Measurements from ENCODE around the gene HSPB2. TPM values are rescaled to one million over a fixed set of nuclear protein-coding genes. Genes with fewer than 3 reads are reported as not detected.
A peak's percentile ranks its signal among the peaks of the same experiment; 100 is the strongest.

HSPB2 gene
- total RNA-seq, 1 experiment from 2014 or later = 0.28 TPM

DNA sequence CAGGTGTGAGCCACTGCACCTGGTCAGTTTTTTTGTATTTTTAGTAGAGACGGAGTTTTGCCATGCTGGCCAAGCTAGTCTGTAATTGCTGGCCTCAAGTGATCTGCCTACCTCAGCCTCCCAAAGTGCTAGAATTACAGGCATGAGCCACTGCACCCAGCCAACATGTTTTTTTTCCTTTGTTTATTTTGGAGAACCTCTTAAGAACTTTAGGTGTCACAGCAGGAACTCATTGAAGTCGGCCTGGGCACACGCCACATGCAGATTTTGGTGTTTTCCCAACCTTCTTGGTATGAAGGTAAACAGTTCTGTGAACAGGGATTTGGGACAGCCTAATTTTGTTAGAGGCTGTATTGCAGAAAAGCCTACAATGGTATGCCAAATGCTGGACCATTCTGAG lies 34.0 kb downstream of the HSPB2 start:
- Histone ChIP-seq H4K20me1 (ENCODE audit: insufficient read depth) (no peaks in the 10 kb centered on the region), H3K36me3 (ENCODE audit: low read depth) (no peaks in the 10 kb centered on the region), H3K9me3 (ENCODE audit: insufficient read depth, low read depth) (no peaks in the 10 kb centered on the region), H3K27ac (no peak overlapping the region), H2AFZ (no peak overlapping the region), H3K79me2 (ENCODE audit: low read depth) (no peaks in the 10 kb centered on the region), H3K4me3 (no peak overlapping the region), H3K9me2 (ENCODE audit: insufficient read depth) (no peaks in the 10 kb centered on the region), H3K27me3 (ENCODE audit: insufficient read depth, low read depth) (no peaks in the 10 kb centered on the region), H3K4me1 (replicated peaks; ENCODE audit: insufficient read depth) (peaks cover 14% of the 10 kb centered on the region; the same call in 1 of the 2 replicates), H3F3A (ENCODE audit: insufficient read depth, low read depth) (0 out of 2 replicates have a peak, but pooled peaks cover 12% of the 10 kb centered on the region), H3K4me2 (no peak overlapping the region)
- no TSS peak for BruUV-seq (replicated peaks)
- POLR2A ChIA-PET (ENCODE audit: unreplicated experiment) = interaction anchor here (0.6 kb wide), 1 partner anchor 102 kb away, joined by 16 read pairs; no protein-coding TSS in a partner anchor
- TF ChIP-seq, protein P1, sequence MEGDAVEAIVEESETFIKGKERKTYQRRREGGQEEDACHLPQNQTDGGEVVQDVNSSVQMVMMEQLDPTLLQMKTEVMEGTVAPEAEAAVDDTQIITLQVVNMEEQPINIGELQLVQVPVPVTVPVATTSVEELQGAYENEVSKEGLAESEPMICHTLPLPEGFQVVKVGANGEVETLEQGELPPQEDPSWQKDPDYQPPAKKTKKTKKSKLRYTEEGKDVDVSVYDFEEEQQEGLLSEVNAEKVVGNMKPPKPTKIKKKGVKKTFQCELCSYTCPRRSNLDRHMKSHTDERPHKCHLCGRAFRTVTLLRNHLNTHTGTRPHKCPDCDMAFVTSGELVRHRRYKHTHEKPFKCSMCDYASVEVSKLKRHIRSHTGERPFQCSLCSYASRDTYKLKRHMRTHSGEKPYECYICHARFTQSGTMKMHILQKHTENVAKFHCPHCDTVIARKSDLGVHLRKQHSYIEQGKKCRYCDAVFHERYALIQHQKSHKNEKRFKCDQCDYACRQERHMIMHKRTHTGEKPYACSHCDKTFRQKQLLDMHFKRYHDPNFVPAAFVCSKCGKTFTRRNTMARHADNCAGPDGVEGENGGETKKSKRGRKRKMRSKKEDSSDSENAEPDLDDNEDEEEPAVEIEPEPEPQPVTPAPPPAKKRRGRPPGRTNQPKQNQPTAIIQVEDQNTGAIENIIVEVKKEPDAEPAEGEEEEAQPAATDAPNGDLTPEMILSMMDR (conservative IDR thresholded peaks at IDR 0.05) = no peak
- TF ChIP-seq EZH2 (IDR thresholded peaks at IDR 0.05; ENCODE audit: low read depth) = no peak
- no peak for DNase-seq
- CTCF ChIA-PET = no interaction called here
- intact Hi-C loops (cut with micrococcal nuclease; ENCODE audit: unreplicated experiment) = no loop called here

DNA sequence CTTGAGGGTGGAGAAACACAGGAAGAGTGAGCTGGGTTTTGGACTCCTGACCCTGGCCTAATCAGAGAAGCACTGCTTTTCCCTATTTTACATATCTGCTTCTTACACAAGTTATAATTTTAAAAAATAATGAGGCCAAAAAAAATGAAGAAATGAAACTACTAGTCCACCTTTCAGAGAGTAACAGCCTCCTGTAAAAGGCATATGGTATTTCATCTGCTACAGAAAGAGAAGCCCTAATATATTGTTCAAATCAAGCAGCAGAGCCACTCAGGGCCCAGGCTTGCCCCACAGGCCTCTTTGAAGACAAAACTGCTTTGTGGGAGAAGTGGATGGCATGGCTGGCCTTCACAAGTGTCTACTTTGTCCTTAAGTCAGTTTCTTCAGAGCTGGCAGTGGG lies 34.6 kb downstream of the HSPB2 start:
- H3K4me1 ChIP-seq (replicated peaks; ENCODE audit: insufficient read depth) = peaks cover 14% of the 10 kb centered on the region; the same call in 1 of the 2 replicates
- no peaks in the 10 kb centered on the region for H3K27me3 ChIP-seq (ENCODE audit: insufficient read depth, low read depth)
- H3K4me3 ChIP-seq = no peak overlapping the region
- no peaks in the 10 kb centered on the region for H3K9me3 ChIP-seq (ENCODE audit: insufficient read depth, low read depth)
- no peaks in the 10 kb centered on the region for H3K79me2 ChIP-seq (ENCODE audit: low read depth)
- H3F3A ChIP-seq (ENCODE audit: insufficient read depth, low read depth) = 0 out of 2 replicates have a peak, but pooled peaks cover 12% of the 10 kb centered on the region
- no peaks in the 10 kb centered on the region for H4K20me1 ChIP-seq (ENCODE audit: insufficient read depth)
- POLR2A ChIA-PET (ENCODE audit: unreplicated experiment) = interaction anchor here (0.6 kb wide), 1 partner anchor 101 kb away, joined by 16 read pairs; no protein-coding TSS in a partner anchor
- H3K9me2 ChIP-seq (ENCODE audit: insufficient read depth) = no peaks in the 10 kb centered on the region
- intact Hi-C loops (cut with micrococcal nuclease; ENCODE audit: unreplicated experiment) = no loop called here
- no peak overlapping the region for H3K27ac ChIP-seq
- 0 out of 2 replicates have a peak overlapping the region, but pooled peaks have one; percentile 5 for H2AFZ ChIP-seq
- no peak overlapping the region for H3K4me2 ChIP-seq
- no TSS peak for BruUV-seq (replicated peaks)
- no peak for TF ChIP-seq EZH2 (IDR thresholded peaks at IDR 0.05; ENCODE audit: low read depth)
- TF ChIP-seq, protein P1 (conservative IDR thresholded peaks at IDR 0.05) = no peak
- no peaks in the 10 kb centered on the region for H3K36me3 ChIP-seq (ENCODE audit: low read depth)
- CTCF ChIA-PET = no interaction called here
- no peak for DNase-seq

DNA sequence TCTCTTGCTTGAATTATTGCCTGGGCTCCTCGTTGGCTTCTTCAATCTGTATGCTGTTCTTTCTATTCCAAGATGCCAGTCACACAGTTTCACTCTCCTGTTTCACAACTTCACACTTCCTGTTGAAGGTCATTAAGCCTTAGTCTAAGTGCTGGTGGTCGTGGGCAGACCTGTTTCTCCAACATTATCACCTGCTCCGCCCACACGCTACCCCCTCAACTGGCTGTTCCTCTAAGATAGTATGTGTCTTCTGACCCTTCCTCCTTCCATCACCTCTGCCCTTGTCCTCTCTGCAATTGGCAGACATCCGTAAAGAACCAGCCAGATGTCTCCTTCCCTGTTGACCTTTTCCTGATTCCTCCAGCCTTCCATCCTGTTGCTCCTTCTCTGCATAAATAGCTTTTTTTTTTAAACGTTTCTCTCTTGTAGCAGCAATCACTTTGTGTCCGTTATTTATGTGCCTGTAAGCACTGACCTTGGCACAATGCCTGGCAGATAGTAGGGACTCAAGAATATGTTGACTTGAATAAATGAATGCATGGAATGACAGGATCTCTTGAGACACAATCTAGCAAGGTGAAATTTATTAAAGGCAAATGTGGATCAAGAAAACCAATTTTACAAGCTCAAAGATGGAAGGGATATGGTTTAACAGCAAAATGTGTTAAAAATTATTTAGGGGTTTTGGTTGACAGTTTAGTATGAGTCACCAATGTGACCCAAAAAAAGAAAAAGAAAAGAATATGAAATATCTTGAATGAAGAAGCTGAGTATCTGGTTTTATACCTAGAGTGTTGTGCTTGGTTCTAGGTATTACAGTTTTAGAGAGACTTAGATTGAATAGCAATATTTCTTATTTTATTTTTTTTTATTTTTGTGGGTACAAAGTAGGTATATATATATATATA lies 37.2 kb downstream of the HSPB2 start:
- Histone ChIP-seq H3K27me3 (ENCODE audit: insufficient read depth, low read depth) (no peaks in the 10 kb centered on the region), H3K79me2 (ENCODE audit: low read depth) (no peaks in the 10 kb centered on the region), H3K27ac (no peak overlapping the region), H3K9me3 (ENCODE audit: insufficient read depth, low read depth) (no peaks in the 10 kb centered on the region), H3K4me1 (replicated peaks; ENCODE audit: insufficient read depth) (peaks cover under 1% of the 10 kb centered on the region; the same call in 1 of the 2 replicates), H3K9me2 (ENCODE audit: insufficient read depth) (no peaks in the 10 kb centered on the region), H4K20me1 (ENCODE audit: insufficient read depth) (no peaks in the 10 kb centered on the region), H2AFZ (no peak overlapping the region), H3F3A (ENCODE audit: insufficient read depth, low read depth) (no peaks in the 10 kb centered on the region), H3K4me2 (no peak overlapping the region), H3K36me3 (ENCODE audit: low read depth) (no peaks in the 10 kb centered on the region), H3K4me3 (no peak overlapping the region)
- no peak for TF ChIP-seq EZH2 (IDR thresholded peaks at IDR 0.05; ENCODE audit: low read depth)
- TF ChIP-seq, protein P1 (conservative IDR thresholded peaks at IDR 0.05) = no peak
- ChIA-PET POLR2A (ENCODE audit: unreplicated experiment) (interaction anchor here (0.6 kb wide), 1 partner anchor 13 kb away, joined by 5 read pairs; the partner anchor contains the start of gene DIXDC1), CTCF (no interaction called here)
- no peak for DNase-seq
- no TSS peak for BruUV-seq (replicated peaks)
- intact Hi-C loops (cut with micrococcal nuclease; ENCODE audit: unreplicated experiment) = no loop called here

Measured in PC-9 (cell line).